Measurements from ENCODE around the gene CRADD. TPM values are rescaled to one million over a fixed set of nuclear protein-coding genes. Genes with fewer than 3 reads are reported as not detected.

The CRADD gene
- total RNA-seq, 1 experiment from 2014 or later, result 7.6 TPM

GRCh38 chr12:93786656-93787397 is 109.7 kb downstream of the CRADD start:
- no peak overlapping the region for H3K23ac ChIP-seq (ENCODE audit: insufficient read length, low read depth, low read length)
- H3K23me2 ChIP-seq (ENCODE audit: insufficient read length, low read depth, low read length, poor library complexity, severe bottlenecking), result no peaks in the 10 kb centered on the region
- H2BK120ac ChIP-seq (ENCODE audit: low read depth, low read length, poor library complexity, severe bottlenecking), result no peak overlapping the region
- WGBS (ENCODE audit: extremely low coverage, insufficient read length, low lambda C conversion rate), result no CpG with 5 or more reads among the region's 4 CpGs
- H3K4me3 Mint-ChIP-seq, result no peak overlapping the region
- no peaks in the 10 kb centered on the region for H3K27me3 ChIP-seq (ENCODE audit: insufficient read depth, low read length)
- no peak overlapping the region for H3K18ac ChIP-seq (ENCODE audit: insufficient read length, low read depth, low read length)
- H4K8ac ChIP-seq (replicated peaks; ENCODE audit: insufficient read length, low read depth, low read length), result no peak overlapping the region
- no peak overlapping the region for H3K9ac ChIP-seq (ENCODE audit: extremely low read depth, insufficient read length, low read length)
- no peak overlapping the region for H4K5ac ChIP-seq (ENCODE audit: insufficient read length, low read depth, low read length)
- no peak for DNase-seq
- H3K4me2 ChIP-seq (ENCODE audit: insufficient read depth, insufficient read length, low read length), result no peak overlapping the region
- no peak overlapping the region for H2AK5ac ChIP-seq (ENCODE audit: insufficient read length, low read length)
- H3K27ac Mint-ChIP-seq, result no peak overlapping the region
- H3K4me1 Mint-ChIP-seq, result peaks cover 16 to 25% of the 10 kb centered on the region in 2 experiments
- TF ChIP-seq, protein P1, sequence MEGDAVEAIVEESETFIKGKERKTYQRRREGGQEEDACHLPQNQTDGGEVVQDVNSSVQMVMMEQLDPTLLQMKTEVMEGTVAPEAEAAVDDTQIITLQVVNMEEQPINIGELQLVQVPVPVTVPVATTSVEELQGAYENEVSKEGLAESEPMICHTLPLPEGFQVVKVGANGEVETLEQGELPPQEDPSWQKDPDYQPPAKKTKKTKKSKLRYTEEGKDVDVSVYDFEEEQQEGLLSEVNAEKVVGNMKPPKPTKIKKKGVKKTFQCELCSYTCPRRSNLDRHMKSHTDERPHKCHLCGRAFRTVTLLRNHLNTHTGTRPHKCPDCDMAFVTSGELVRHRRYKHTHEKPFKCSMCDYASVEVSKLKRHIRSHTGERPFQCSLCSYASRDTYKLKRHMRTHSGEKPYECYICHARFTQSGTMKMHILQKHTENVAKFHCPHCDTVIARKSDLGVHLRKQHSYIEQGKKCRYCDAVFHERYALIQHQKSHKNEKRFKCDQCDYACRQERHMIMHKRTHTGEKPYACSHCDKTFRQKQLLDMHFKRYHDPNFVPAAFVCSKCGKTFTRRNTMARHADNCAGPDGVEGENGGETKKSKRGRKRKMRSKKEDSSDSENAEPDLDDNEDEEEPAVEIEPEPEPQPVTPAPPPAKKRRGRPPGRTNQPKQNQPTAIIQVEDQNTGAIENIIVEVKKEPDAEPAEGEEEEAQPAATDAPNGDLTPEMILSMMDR (conservative IDR thresholded peaks at IDR 0.05), result no peak
- no peak overlapping the region for H3K56ac ChIP-seq (ENCODE audit: insufficient read length, low read depth, low read length)
- no peak overlapping the region for H2BK12ac ChIP-seq (ENCODE audit: insufficient read length, low read depth, low read length)
- H3K27ac ChIP-seq (ENCODE audit: insufficient read length, low read depth, low read length), result no peak overlapping the region
- no peak overlapping the region for H3T11ph ChIP-seq (ENCODE audit: low read length)
- no peaks in the 10 kb centered on the region for H3K79me1 ChIP-seq (ENCODE audit: insufficient read depth, low read depth, low read length, poor library complexity, severe bottlenecking)
- peaks cover 3% of the 10 kb centered on the region for H3K4me1 ChIP-seq (ENCODE audit: insufficient read depth, low read length)
- H2BK20ac ChIP-seq (ENCODE audit: low read depth, low read length, poor library complexity, severe bottlenecking), result no peak overlapping the region
- no peaks in the 10 kb centered on the region for H4K20me1 ChIP-seq (ENCODE audit: control insufficient read depth, insufficient read depth, insufficient read length)
- H3K79me2 ChIP-seq (ENCODE audit: insufficient read depth, low read length), result no peaks in the 10 kb centered on the region
- H2BK15ac ChIP-seq (ENCODE audit: low read depth, low read length), result no peak overlapping the region
- H2AFZ ChIP-seq (ENCODE audit: low read length), result no peak overlapping the region
- no peak overlapping the region for H3K14ac ChIP-seq (ENCODE audit: insufficient read depth, low read length)
- no peak overlapping the region for H3K4ac ChIP-seq (ENCODE audit: low read depth, low read length)
- no peaks in the 10 kb centered on the region for H3K9me3 ChIP-seq (ENCODE audit: control insufficient read depth, low read depth, low read length)
- H4K91ac ChIP-seq (ENCODE audit: insufficient read length, low read depth, low read length), result no peak overlapping the region
- H3K9me3 Mint-ChIP-seq, result no peaks in the 10 kb centered on the region
- no peaks in the 10 kb centered on the region for H3K27me3 Mint-ChIP-seq (ENCODE audit: low read depth)
- H2BK5ac ChIP-seq (ENCODE audit: insufficient read length, low read length), result no peak overlapping the region
- peaks cover 0 to 4% (median 0%) of the 10 kb centered on the region in 3 experiments; a peak in 3 of 7 replicates for H3K36me3 Mint-ChIP-seq (ENCODE audit: insufficient read depth in 1 of 3, low read depth in 3 of 3)

Data from H9 (cell line).